Endothelial cell of umbilical vein (primary cell): ENCODE results near the gene MED27. TPM values are rescaled to one million over a fixed set of nuclear protein-coding genes. Genes with fewer than 3 reads are reported as not detected.

Experiments
- BruUV-seq: library from RNA; stranded (reverse); fragments of 400-500 nt; replicated peaks from 2 replicates; lab custom pipeline; 2021; lab: Mats Ljungman, UMichigan
- CTCF ChIA-PET: fragments of 300-600, 350-600 bp; sonication (Branson Sonifier 250); formaldehyde crosslinking; loops from one replicate; lab custom pipeline; 2021; ENCODE audit warnings: antibody characterized with exemption, inconsistent platforms; lab: Charles Lee
- POLR2A ChIA-PET: fragments of 300-600, 350-600 bp; sonication (Branson Sonifier 250); formaldehyde crosslinking; loops from one replicate; lab custom pipeline; 2021; ENCODE audit warnings: antibody characterized with exemption, inconsistent platforms; lab: Charles Lee
- DNase-seq: peaks from one replicate; pipeline ENCODE4 v3.0.0-alpha.2; 2011; ENCODE audit warnings: low read depth, low spot score
- FAIRE-seq: peaks from 2 replicates; lab custom pipeline; 2011; peaks lifted over from hg19 to GRCh38; lab: Jason Lieb, UNC
- H2AFZ ChIP-seq: 2 replicates; pipeline ENCODE4 v1.6.0; 2012; ENCODE audit warnings: low read depth, low read length, control low read depth, inconsistent platforms
- H3K27ac ChIP-seq: 2 replicates; pipeline ENCODE4 v1.5.1; 2011; ENCODE audit warnings: low read depth, mild to moderate bottlenecking, control low read depth, low read length, moderate library complexity; ENCODE audit not compliant: insufficient read depth
- H3K27me3 ChIP-seq, 2 experiments: 2 replicates each; pipeline versions ENCODE4 v1.6.0 to v1.6.1; 2011; ENCODE audit warnings: low read length in 2 of 2, mixed read lengths in 1 of 2; ENCODE audit not compliant: control insufficient read depth in 2 of 2, insufficient read depth in 2 of 2
- H3K36me3 ChIP-seq, 2 experiments: 2 replicates in 1 of 2; 3 replicates in 1 of 2; pipeline ENCODE4 v1.5.1; 2011; ENCODE audit warnings: low read length in 2 of 2, mild to moderate bottlenecking in 1 of 2, moderate library complexity in 1 of 2; ENCODE audit not compliant: control insufficient read depth in 2 of 2, insufficient read depth in 2 of 2; ENCODE audit errors: extremely low read depth in 1 of 2
- H3K4me1 ChIP-seq: 3 replicates; pipeline ENCODE4 v1.5.1; 2011; ENCODE audit warnings: mild to moderate bottlenecking, low read length; ENCODE audit not compliant: control insufficient read depth, insufficient read depth; ENCODE audit errors: extremely low read depth
- H3K4me2 ChIP-seq: 2 replicates; pipeline ENCODE4 v1.6.1; 2011; ENCODE audit warnings: low read length, control low read depth, mixed read lengths; ENCODE audit not compliant: insufficient read depth
- H3K4me3 ChIP-seq, 3 experiments: fragments of 200-600 bp in 1 of 3; sonication (generic), shearing (Covaris generic) in 1 of 3; replicated peaks in 1 of 3; 2 replicates each; pipeline ENCODE4 v1.5.1; 2011 to 2016; ENCODE audit warnings: control low read depth in 3 of 3, low read length in 3 of 3, mild to moderate bottlenecking in 2 of 3, inconsistent platforms in 1 of 3, low read depth in 1 of 3, moderate library complexity in 1 of 3; ENCODE audit not compliant: insufficient read depth in 1 of 3
- H3K79me2 ChIP-seq: 2 replicates; pipeline ENCODE4 v1.6.0; 2012; ENCODE audit warnings: low read length, inconsistent platforms; ENCODE audit not compliant: control insufficient read depth, insufficient read depth
- H3K9ac ChIP-seq: replicated peaks from 2 replicates; pipeline ENCODE3; 2011; ENCODE audit warnings: low read length, control low read depth; ENCODE audit not compliant: insufficient read depth; ENCODE audit errors: extremely low read depth
- H3K9me1 ChIP-seq: replicated peaks from 3 replicates; pipeline ENCODE4 v1.6.0; 2011; ENCODE audit warnings: mild to moderate bottlenecking, low read length; ENCODE audit not compliant: control insufficient read depth, insufficient read depth; ENCODE audit errors: extremely low read depth
- H3K9me3 ChIP-seq: replicated peaks from 2 replicates; pipeline ENCODE4 v1.5.1; 2012; ENCODE audit warnings: low read length, inconsistent platforms; ENCODE audit not compliant: control insufficient read depth, insufficient read depth
- H4K20me1 ChIP-seq: replicated peaks from 2 replicates; pipeline ENCODE3; 2011; ENCODE audit warnings: mild to moderate bottlenecking, low read length; ENCODE audit not compliant: control insufficient read depth, insufficient read depth; ENCODE audit errors: extremely low read depth
- EZH2 ChIP-seq: IDR thresholded peaks from 2 replicates; pipeline ENCODE4 v1.6.1; 2012; ENCODE audit warnings: borderline replicate concordance, low read depth, mild to moderate bottlenecking, moderate library complexity, low read length, inconsistent platforms; ENCODE audit not compliant: severe bottlenecking
- FOS ChIP-seq: IDR thresholded peaks from 2 replicates; pipeline ENCODE4 v1.6.1; 2011; ENCODE audit warnings: mild to moderate bottlenecking, low read length, moderate library complexity, borderline replicate concordance; ENCODE audit not compliant: insufficient read depth
- GATA2 ChIP-seq: IDR thresholded peaks from 2 replicates; pipeline ENCODE4 v1.7.0; 2011; ENCODE audit warnings: low read depth, mild to moderate bottlenecking, moderate library complexity, mixed read lengths, low read length; ENCODE audit not compliant: insufficient read length, insufficient read depth
- JUN ChIP-seq: IDR thresholded peaks from 2 replicates; pipeline ENCODE4 v1.6.1; 2011; ENCODE audit warnings: borderline replicate concordance, low read depth; ENCODE audit not compliant: insufficient read length, insufficient read depth
- MYC ChIP-seq: IDR thresholded peaks from one replicate; pipeline ENCODE4 v1.6.1; 2011; ENCODE audit warnings: mild to moderate bottlenecking, low read depth, low read length
- POLR2A ChIP-seq: IDR thresholded peaks from 2 replicates; pipeline ENCODE4 v1.6.1; 2012; ENCODE audit warnings: low read depth, mild to moderate bottlenecking, control low read depth, low read length
- POLR2AphosphoS5 ChIP-seq: IDR thresholded peaks from 2 replicates; pipeline ENCODE4 v1.6.1; 2012; ENCODE audit warnings: low read depth, mild to moderate bottlenecking, control low read depth, low read length, moderate library complexity; ENCODE audit not compliant: insufficient read depth
- dilution Hi-C: fragments of 300-500 bp; cut with MboI; formaldehyde crosslinking; loops from one replicate; pipeline ENCODE4 v1.15.0; 2019; ENCODE audit warnings: low sequenced_read_pairs; ENCODE audit not compliant: extremely low pct_ligation_motif_present
- intact Hi-C: fragments of 100-400 bp; cut with micrococcal nuclease; formaldehyde crosslinking; loops from one replicate; pipeline ENCODE4 v1.10.0; 2022
- polyA plus RNA-seq, 4 experiments: library from polyadenylated mRNA; depleted of rRNA in 3 of 4; stranded (reverse) in 3 of 4; unstranded in 1 of 4; fragments of >200 nt; gene quantifications; 2 replicates each; pipeline versions ENCODE4 v1.2.1 to v1.2.3, GENCODE V29; 2011 to 2012; ENCODE audit warnings: missing spikeins in 1 of 4
- total RNA-seq: library from RNA; stranded (reverse); gene quantifications from 2 replicates; pipeline ENCODE4 v1.2.3, GENCODE V29; 2021
- TF ChIP-seq, protein P1 (sequence below), 2 donors: IDR thresholded peaks; 1 replicate in 1 of 2; 2 replicates in 1 of 2; pipeline ENCODE4 v1.5.1; 2011; ENCODE audit warnings: low read length in 2 of 2, mild to moderate bottlenecking in 2 of 2, moderate library complexity in 2 of 2, control low read depth in 1 of 2, inconsistent platforms in 1 of 2, low read depth in 1 of 2; ENCODE audit not compliant: insufficient read depth in 1 of 2; ENCODE audit errors: extremely low read depth in 1 of 2
- TF ChIP-seq, protein P2 (sequence below): IDR thresholded peaks from 2 replicates; pipeline ENCODE4 v1.6.1; 2011; ENCODE audit not compliant: insufficient read depth, insufficient read length

The MED27 gene
- total and polyA plus RNA-seq, 2 donors (not counting 3 experiments of a cell fraction or from before 2014, with no cell fraction given): 27.9 to 47.8 TPM

- no peaks in the 10 kb centered on the region for H3K36me3 ChIP-seq
- H3K4me3 ChIP-seq: no peak overlapping the region
- TF ChIP-seq EZH2: no peak
- no peak for TF ChIP-seq FOS
- TF ChIP-seq, protein P1, sequence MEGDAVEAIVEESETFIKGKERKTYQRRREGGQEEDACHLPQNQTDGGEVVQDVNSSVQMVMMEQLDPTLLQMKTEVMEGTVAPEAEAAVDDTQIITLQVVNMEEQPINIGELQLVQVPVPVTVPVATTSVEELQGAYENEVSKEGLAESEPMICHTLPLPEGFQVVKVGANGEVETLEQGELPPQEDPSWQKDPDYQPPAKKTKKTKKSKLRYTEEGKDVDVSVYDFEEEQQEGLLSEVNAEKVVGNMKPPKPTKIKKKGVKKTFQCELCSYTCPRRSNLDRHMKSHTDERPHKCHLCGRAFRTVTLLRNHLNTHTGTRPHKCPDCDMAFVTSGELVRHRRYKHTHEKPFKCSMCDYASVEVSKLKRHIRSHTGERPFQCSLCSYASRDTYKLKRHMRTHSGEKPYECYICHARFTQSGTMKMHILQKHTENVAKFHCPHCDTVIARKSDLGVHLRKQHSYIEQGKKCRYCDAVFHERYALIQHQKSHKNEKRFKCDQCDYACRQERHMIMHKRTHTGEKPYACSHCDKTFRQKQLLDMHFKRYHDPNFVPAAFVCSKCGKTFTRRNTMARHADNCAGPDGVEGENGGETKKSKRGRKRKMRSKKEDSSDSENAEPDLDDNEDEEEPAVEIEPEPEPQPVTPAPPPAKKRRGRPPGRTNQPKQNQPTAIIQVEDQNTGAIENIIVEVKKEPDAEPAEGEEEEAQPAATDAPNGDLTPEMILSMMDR (IDR thresholded peaks at IDR 0.05; ENCODE audit: extremely low read depth in 1 of 2, insufficient read depth in 1 of 2, low read depth in 1 of 2, low read length in 2 of 2): no peak
- no peak for TF ChIP-seq POLR2AphosphoS5
- TF ChIP-seq MYC: no peak
- TF ChIP-seq, protein P2, sequence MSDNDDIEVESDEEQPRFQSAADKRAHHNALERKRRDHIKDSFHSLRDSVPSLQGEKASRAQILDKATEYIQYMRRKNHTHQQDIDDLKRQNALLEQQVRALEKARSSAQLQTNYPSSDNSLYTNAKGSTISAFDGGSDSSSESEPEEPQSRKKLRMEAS: no peak
- TF ChIP-seq GATA2: no peak
- no peak for TF ChIP-seq JUN
- no peak for TF ChIP-seq POLR2A
- H2AFZ ChIP-seq: no peak overlapping the region
- dilution Hi-C loops (no loop called here), intact Hi-C loops (no loop called here)
- DNase-seq: no peak
- BruUV-seq: no TSS peak
- no peak overlapping the region for H3K4me2 ChIP-seq
- CTCF ChIA-PET: no interaction called here
- H3K9me3 ChIP-seq: no peaks in the 10 kb centered on the region
- H3K79me2 ChIP-seq: no peaks in the 10 kb centered on the region
- POLR2A ChIA-PET: no interaction called here
- no peaks in the 10 kb centered on the region for H3K4me1 ChIP-seq
- no peak for FAIRE-seq
- H4K20me1 ChIP-seq: no peaks in the 10 kb centered on the region
- no peak overlapping the region for H3K9ac ChIP-seq
- H3K27me3 ChIP-seq: no peaks in the 10 kb centered on the region
- no peak overlapping the region for H3K27ac ChIP-seq
- no peaks in the 10 kb centered on the region for H3K9me1 ChIP-seq
Observed at GRCh38 chr9:131950487-131950886, 129.2 kb downstream of the MED27 start.
